ENCODE data around the gene HOXC9. TPM values are rescaled to one million over a fixed set of nuclear protein-coding genes. Genes with fewer than 3 reads are reported as not detected.

Gene HOXC9
- total RNA-seq, 1 donor, result not detected

DNA sequence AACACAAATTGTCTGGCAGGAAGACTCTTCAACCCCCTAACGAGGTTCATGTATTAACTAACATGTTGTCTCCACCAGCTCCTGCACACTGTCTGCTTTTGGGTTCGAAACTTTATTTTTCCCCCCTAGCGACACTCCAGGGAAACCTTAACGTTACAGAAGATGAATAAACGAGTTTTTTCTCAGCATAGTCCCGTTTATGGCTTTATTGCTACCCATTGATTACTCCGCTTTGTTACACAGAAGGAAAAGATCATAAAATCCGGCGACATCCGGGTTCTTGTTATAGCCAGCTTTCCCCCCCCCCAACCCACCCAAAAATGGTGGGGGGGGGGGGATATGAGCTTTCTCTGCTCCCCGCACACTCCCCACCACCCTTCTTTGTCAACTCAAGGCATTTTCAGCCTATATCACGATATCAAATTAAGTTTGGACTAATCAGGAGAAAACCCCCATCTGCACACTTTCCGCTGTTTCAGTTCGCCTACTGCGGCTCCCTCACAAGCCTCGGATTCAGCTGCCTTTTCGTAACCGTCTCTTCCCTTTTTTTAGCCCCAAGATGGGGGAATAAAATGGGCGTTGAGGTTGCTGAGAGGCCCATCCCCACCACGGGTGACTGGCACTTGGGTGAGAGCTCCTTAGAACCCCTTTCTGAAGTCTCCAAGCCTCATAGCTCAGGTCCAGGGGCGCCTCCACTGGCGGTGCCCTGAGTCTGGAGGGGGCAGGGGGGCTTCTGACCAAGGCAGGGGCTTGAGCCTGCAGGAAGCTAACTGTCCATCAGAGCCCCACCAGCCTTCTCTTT lies 26.9 kb downstream of the HOXC9 start:
- H3K4me3 ChIP-seq (ENCODE audit: low read depth, low read length), result no peak overlapping the region
- no peak for DNase-seq (ENCODE audit: low read depth)
- TF ChIP-seq, protein P1, sequence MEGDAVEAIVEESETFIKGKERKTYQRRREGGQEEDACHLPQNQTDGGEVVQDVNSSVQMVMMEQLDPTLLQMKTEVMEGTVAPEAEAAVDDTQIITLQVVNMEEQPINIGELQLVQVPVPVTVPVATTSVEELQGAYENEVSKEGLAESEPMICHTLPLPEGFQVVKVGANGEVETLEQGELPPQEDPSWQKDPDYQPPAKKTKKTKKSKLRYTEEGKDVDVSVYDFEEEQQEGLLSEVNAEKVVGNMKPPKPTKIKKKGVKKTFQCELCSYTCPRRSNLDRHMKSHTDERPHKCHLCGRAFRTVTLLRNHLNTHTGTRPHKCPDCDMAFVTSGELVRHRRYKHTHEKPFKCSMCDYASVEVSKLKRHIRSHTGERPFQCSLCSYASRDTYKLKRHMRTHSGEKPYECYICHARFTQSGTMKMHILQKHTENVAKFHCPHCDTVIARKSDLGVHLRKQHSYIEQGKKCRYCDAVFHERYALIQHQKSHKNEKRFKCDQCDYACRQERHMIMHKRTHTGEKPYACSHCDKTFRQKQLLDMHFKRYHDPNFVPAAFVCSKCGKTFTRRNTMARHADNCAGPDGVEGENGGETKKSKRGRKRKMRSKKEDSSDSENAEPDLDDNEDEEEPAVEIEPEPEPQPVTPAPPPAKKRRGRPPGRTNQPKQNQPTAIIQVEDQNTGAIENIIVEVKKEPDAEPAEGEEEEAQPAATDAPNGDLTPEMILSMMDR (IDR thresholded peaks at IDR 0.05; ENCODE audit: insufficient read depth, low read length), result no peak

DNA sequence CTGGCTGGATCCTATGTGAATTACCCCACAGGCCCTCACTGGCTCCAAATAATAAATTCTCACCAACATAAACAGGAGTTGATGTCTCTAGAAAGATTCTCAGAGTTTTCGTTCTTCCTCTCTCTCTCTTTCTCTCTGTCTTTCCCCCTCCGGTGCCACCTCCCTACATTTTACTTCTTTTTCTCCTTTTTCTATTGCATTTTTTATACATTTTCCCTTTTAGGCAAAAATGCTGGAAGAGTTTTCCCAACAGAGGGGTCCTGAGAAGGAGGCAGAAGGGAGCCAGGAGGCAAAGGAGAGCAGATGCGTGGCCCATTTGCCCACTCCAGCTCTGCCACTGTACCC lies 27.5 kb downstream of the HOXC9 start:
- H3K4me3 ChIP-seq (ENCODE audit: low read depth, low read length), result no peak overlapping the region
- no peak for DNase-seq (ENCODE audit: low read depth)
- TF ChIP-seq, protein P1 (IDR thresholded peaks at IDR 0.05; ENCODE audit: insufficient read depth, low read length), result no peak

DNA sequence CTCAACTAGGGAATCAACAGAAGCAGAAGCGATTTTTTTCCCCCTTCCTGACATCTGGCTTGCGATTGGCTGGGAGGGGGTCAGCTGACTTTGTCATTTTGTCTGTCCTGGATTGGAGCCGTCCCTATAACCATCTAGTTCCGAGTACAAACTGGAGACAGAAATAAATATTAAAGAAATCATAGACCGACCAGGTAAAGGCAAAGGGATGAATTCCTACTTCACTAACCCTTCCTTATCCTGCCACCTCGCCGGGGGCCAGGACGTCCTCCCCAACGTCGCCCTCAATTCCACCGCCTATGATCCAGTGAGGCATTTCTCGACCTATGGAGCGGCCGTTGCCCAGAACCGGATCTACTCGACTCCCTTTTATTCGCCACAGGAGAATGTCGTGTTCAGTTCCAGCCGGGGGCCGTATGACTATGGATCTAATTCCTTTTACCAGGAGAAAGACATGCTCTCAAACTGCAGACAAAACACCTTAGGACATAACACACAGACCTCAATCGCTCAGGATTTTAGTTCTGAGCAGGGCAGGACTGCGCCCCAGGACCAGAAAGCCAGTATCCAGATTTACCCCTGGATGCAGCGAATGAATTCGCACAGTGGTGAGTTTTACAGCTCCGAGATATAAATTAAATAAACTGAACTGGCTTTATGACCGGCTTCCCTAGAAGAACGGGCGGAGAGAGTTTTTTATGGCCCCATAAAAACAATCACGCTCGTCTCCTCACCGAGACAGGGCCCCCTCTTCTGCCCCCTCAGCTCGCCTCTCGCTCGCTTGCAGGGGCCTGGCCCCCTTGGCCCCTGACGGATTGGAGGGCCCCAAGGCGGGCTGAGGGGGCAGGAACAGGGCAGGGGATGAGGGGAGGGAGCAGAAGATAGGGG lies 28.6 kb downstream of the HOXC9 start, which contains the start of gene HOXC6:
Gene HOXC6 (plus strand): TSS at position 127 of the 888 bp plus-strand sequence. CDS start 82 bp downstream, at position 209.
- H3K4me3 ChIP-seq (ENCODE audit: low read depth, low read length), result peak within 1 kb of the TSS; percentile 57
- TF ChIP-seq, protein P1 (IDR thresholded peaks at IDR 0.05; ENCODE audit: insufficient read depth, low read length), result no peak
- peak; percentile 43 for DNase-seq (ENCODE audit: low read depth)

DNA sequence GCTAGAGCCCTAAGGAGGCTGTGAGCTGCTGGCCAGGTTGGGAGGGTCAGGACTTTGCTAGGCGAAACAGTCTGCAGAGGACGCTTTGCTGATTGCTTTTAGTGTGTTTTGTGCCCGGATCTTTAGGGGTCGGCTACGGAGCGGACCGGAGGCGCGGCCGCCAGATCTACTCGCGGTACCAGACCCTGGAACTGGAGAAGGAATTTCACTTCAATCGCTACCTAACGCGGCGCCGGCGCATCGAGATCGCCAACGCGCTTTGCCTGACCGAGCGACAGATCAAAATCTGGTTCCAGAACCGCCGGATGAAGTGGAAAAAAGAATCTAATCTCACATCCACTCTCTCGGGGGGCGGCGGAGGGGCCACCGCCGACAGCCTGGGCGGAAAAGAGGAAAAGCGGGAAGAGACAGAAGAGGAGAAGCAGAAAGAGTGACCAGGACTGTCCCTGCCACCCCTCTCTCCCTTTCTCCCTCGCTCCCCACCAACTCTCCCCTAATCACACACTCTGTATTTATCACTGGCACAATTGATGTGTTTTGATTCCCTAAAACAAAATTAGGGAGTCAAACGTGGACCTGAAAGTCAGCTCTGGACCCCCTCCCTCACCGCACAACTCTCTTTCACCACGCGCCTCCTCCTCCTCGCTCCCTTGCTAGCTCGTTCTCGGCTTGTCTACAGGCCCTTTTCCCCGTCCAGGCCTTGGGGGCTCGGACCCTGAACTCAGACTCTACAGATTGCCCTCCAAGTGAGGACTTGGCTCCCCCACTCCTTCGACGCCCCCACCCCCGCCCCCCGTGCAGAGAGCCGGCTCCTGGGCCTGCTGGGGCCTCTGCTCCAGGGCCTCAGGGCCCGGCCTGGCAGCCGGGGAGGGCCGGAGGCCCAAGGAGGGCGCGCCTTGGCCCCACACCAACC lies 29.8 kb downstream of the HOXC9 start:
- peak overlapping the region; percentile 25 for H3K4me3 ChIP-seq (ENCODE audit: low read depth, low read length)
- TF ChIP-seq, protein P1 (IDR thresholded peaks at IDR 0.05; ENCODE audit: insufficient read depth, low read length), result no peak
- no peak for DNase-seq (ENCODE audit: low read depth)

DNA sequence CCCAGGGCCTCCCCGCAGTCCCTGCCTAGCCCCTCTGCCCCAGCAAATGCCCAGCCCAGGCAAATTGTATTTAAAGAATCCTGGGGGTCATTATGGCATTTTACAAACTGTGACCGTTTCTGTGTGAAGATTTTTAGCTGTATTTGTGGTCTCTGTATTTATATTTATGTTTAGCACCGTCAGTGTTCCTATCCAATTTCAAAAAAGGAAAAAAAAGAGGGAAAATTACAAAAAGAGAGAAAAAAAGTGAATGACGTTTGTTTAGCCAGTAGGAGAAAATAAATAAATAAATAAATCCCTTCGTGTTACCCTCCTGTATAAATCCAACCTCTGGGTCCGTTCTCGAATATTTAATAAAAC lies 30.5 kb downstream of the HOXC9 start:
- DNase-seq (ENCODE audit: low read depth), result no peak
- no peak overlapping the region for H3K4me3 ChIP-seq (ENCODE audit: low read depth, low read length)
- TF ChIP-seq, protein P1 (IDR thresholded peaks at IDR 0.05; ENCODE audit: insufficient read depth, low read length), result no peak

DNA sequence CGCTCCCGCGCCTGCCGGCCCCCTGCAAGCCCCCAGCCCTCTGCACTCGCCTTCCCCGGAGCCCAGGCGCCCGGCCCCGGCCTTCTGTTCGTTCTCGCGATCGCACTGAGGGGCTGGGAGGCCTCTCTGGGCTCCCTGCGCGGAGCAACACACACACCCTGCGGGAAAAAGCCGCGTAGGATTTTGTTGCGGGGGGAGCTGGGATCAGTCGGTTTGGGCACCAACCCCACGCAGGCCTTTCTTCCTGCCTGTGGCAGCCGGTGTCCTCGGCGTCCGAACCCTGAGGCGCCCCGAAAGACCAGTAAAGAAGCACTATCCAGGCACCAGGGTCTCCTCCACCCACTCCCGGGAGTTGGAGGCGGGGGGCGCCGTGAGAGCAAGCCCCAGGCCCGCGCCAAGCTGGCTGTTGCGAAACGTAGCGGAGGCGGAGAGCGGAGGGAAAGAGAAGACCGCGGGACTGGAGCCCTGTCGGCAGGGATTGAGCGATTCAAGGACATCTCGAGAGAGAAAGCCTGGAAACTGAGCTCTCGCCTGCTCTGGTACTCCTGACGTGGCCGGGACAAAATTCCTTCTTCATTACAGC lies 31.0 kb downstream of the HOXC9 start:
- peak; percentile 22 for DNase-seq (ENCODE audit: low read depth)
- H3K4me3 ChIP-seq (ENCODE audit: low read depth, low read length), result no peak overlapping the region
- TF ChIP-seq, protein P1 (IDR thresholded peaks at IDR 0.05; ENCODE audit: insufficient read depth, low read length), result no peak

Measured in fibroblast of the aortic adventitia (primary cell).